ENCODE measurements around the gene CADPS. TPM values are rescaled to one million over a fixed set of nuclear protein-coding genes. Genes with fewer than 3 reads are reported as not detected.

Gene CADPS
- total RNA-seq, 1 experiment from 2014 or later, result not detected

GRCh38 chr3:62705721-62706120 is 169.5 kb downstream of the CADPS start:
- no peaks in the 10 kb centered on the region for H3K27me3 ChIP-seq (ENCODE audit: control insufficient read depth, insufficient read depth, low read length)
- no peak for ATAC-seq
- no peak overlapping the region for H3K4me3 ChIP-seq (ENCODE audit: low read depth in 2 of 2, low read length in 2 of 2)
- DNase-seq (ENCODE audit: low read depth, low spot score), result no peak
- no TSS peak for BruUV-seq (replicated peaks)
- in situ Hi-C loops (cut with HindIII; ENCODE audit: low pct_unique_long_range_greater_than_20kb, low sequenced_read_pairs) (no loop called here), intact Hi-C loops (cut with micrococcal nuclease; ENCODE audit: unreplicated experiment) (no loop called here)
- no peaks in the 10 kb centered on the region for H3K4me1 ChIP-seq (ENCODE audit: control insufficient read depth, insufficient read depth, low read length)
- TF ChIP-seq POLR2AphosphoS5 (IDR thresholded peaks at IDR 0.05; ENCODE audit: low read depth, low read length) (no peak), SIN3A (IDR thresholded peaks at IDR 0.05; ENCODE audit: borderline replicate concordance, insufficient read depth, low read depth, low read length) (no peak), CTCF (IDR thresholded peaks at IDR 0.05) (no peak), TCF7L2 (IDR thresholded peaks at IDR 0.05; ENCODE audit: low read depth, low read length) (no peak), REST (IDR thresholded peaks at IDR 0.05; ENCODE audit: insufficient read depth in 1 of 2, low read depth in 2 of 2, low read length in 1 of 2) (no peak)
- no peaks in the 10 kb centered on the region for H3K36me3 ChIP-seq (ENCODE audit: control insufficient read depth, insufficient read depth, low read length)
- H3K27ac ChIP-seq (ENCODE audit: low read length), result no peak overlapping the region
- no peaks in the 10 kb centered on the region for H3K9me3 ChIP-seq (ENCODE audit: control insufficient read depth, insufficient read depth, low read depth, low read length)
- CTCF ChIA-PET, result no interaction called here
- POLR2A ChIA-PET, result no interaction called here

GRCh38 chr3:62703451-62704167 is 171.6 kb downstream of the CADPS start:
- H3K27me3 ChIP-seq (ENCODE audit: control insufficient read depth, insufficient read depth, low read length), result no peaks in the 10 kb centered on the region
- ATAC-seq (no peak), DNase-seq (ENCODE audit: low read depth, low spot score) (no peak)
- H3K4me3 ChIP-seq (ENCODE audit: low read depth in 2 of 2, low read length in 2 of 2), result no peak overlapping the region
- CTCF ChIA-PET, result no interaction called here
- no TSS peak for BruUV-seq (replicated peaks)
- in situ Hi-C loops (cut with HindIII; ENCODE audit: low pct_unique_long_range_greater_than_20kb, low sequenced_read_pairs), result no loop called here
- H3K27ac ChIP-seq (ENCODE audit: low read length), result no peak overlapping the region
- TF ChIP-seq POLR2AphosphoS5 (IDR thresholded peaks at IDR 0.05; ENCODE audit: low read depth, low read length), result no peak
- no peak for TF ChIP-seq SIN3A (IDR thresholded peaks at IDR 0.05; ENCODE audit: borderline replicate concordance, insufficient read depth, low read depth, low read length)
- no peak for TF ChIP-seq REST (IDR thresholded peaks at IDR 0.05; ENCODE audit: insufficient read depth in 1 of 2, low read depth in 2 of 2, low read length in 1 of 2)
- no peak for TF ChIP-seq TCF7L2 (IDR thresholded peaks at IDR 0.05; ENCODE audit: low read depth, low read length)
- no peak for TF ChIP-seq CTCF (IDR thresholded peaks at IDR 0.05)
- intact Hi-C loops (cut with micrococcal nuclease; ENCODE audit: unreplicated experiment), result no loop called here
- POLR2A ChIA-PET, result no interaction called here
- no peaks in the 10 kb centered on the region for H3K36me3 ChIP-seq (ENCODE audit: control insufficient read depth, insufficient read depth, low read length)
- no peaks in the 10 kb centered on the region for H3K9me3 ChIP-seq (ENCODE audit: control insufficient read depth, insufficient read depth, low read depth, low read length)
- no peaks in the 10 kb centered on the region for H3K4me1 ChIP-seq (ENCODE audit: control insufficient read depth, insufficient read depth, low read length)
